ENCODE data around the gene RASAL1.

Gene RASAL1

DNA sequence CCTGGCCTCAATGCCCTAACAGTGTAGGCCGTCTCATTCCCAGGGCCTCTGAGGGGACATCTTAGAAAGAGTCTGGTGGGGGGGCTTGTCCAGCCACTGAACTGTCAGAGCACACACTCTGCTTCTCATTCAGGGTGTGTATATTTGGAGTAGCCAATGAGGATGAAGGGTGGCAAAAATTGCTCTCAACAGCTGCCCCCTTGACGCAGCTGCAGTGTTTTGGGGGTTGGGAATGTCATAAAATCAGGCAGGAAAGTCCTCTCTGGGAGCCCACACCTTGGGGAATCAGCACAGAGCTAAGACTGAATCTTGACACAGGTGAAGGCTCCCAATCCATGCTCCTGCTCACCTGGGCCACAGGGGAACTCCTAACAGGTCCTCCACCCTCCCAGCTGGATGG is 1.5 kb downstream of the RASAL1 start:
- TF ChIP-seq, protein P1, sequence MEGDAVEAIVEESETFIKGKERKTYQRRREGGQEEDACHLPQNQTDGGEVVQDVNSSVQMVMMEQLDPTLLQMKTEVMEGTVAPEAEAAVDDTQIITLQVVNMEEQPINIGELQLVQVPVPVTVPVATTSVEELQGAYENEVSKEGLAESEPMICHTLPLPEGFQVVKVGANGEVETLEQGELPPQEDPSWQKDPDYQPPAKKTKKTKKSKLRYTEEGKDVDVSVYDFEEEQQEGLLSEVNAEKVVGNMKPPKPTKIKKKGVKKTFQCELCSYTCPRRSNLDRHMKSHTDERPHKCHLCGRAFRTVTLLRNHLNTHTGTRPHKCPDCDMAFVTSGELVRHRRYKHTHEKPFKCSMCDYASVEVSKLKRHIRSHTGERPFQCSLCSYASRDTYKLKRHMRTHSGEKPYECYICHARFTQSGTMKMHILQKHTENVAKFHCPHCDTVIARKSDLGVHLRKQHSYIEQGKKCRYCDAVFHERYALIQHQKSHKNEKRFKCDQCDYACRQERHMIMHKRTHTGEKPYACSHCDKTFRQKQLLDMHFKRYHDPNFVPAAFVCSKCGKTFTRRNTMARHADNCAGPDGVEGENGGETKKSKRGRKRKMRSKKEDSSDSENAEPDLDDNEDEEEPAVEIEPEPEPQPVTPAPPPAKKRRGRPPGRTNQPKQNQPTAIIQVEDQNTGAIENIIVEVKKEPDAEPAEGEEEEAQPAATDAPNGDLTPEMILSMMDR (conservative IDR thresholded peaks at IDR 0.05; ENCODE audit: low read depth, low read length): no peak
- no peak overlapping the region for H3K4me2 ChIP-seq
- no peak overlapping the region for H3K4me3 ChIP-seq (IDR thresholded peaks at IDR 0.05; ENCODE audit: insufficient read depth, low read depth, low read length)

DNA sequence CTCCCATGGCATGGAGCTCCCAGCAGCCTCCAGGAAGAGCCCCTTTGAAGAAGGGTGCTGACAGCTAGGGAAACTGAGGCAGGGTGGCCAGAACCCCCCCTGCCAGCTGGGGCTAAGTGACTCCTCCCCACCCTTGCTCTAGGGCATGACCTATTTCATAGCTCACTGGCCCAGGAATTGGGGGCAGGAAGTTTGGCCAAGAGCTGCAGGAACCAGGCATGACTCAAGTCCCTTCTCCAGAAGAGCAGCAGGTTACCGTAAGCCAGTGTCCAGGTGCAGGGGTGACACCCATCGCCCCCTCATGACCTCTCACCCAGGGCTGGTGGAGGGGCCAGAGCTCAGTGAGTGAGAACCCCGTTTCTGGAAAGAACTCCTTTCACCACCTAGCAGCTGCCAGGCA is 1.9 kb downstream of the RASAL1 start:
- Histone ChIP-seq H3K27me3 (ENCODE audit: insufficient read depth, low read depth) (no peaks in the 10 kb centered on the region), H3K27ac (no peak overlapping the region), H3K36me3 (ENCODE audit: insufficient read depth) (no peaks in the 10 kb centered on the region), H3K9ac (no peak overlapping the region), H4K20me1 (ENCODE audit: insufficient read depth) (no peaks in the 10 kb centered on the region), H3K79me2 (ENCODE audit: insufficient read depth, low read depth) (no peaks in the 10 kb centered on the region), H2AFZ (ENCODE audit: low read depth) (no peak overlapping the region), H3K4me1 (ENCODE audit: low read depth, poor library complexity, severe bottlenecking) (peaks cover 14% of the 10 kb centered on the region), H3K4me2 (no peak overlapping the region), H3K4me3 (IDR thresholded peaks at IDR 0.05; ENCODE audit: insufficient read depth, low read depth, low read length) (no peak overlapping the region)
- TF ChIP-seq, protein P1 (conservative IDR thresholded peaks at IDR 0.05; ENCODE audit: low read depth, low read length): no peak

More for the DNA sequence above, 1.5 kb downstream of the RASAL1 start:
- Histone ChIP-seq H3K36me3 (ENCODE audit: insufficient read depth) (no peaks in the 10 kb centered on the region), H2AFZ (ENCODE audit: low read depth) (no peak overlapping the region), H3K27me3 (ENCODE audit: insufficient read depth, low read depth) (no peaks in the 10 kb centered on the region), H3K27ac (no peak overlapping the region), H4K20me1 (ENCODE audit: insufficient read depth) (no peaks in the 10 kb centered on the region), H3K4me1 (ENCODE audit: low read depth, poor library complexity, severe bottlenecking) (peaks cover 14% of the 10 kb centered on the region), H3K9ac (no peak overlapping the region), H3K79me2 (ENCODE audit: insufficient read depth, low read depth) (no peaks in the 10 kb centered on the region)

DNA sequence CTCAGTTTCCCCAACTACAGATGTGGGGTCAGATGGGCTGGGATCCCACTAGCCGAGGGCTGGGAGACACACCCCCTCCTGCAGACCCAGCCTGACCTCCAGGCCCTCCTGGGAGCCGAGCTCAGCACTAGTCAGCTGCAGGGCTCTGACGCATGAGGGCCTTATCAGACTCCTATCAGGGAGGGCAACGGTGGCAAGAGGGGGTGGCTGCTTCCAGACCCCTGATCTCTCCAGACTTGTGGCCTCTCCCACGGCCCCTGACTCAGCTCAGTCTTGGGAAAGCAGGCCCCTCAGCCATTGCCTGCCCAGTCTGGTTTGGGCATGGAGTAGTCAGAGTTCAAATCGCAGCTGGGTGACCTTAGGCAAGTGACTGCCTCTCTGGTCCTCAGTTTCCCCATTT is 2.5 kb downstream of the RASAL1 start:
- H3K4me1 ChIP-seq (ENCODE audit: low read depth, poor library complexity, severe bottlenecking): peaks cover 8% of the 10 kb centered on the region

DNA sequence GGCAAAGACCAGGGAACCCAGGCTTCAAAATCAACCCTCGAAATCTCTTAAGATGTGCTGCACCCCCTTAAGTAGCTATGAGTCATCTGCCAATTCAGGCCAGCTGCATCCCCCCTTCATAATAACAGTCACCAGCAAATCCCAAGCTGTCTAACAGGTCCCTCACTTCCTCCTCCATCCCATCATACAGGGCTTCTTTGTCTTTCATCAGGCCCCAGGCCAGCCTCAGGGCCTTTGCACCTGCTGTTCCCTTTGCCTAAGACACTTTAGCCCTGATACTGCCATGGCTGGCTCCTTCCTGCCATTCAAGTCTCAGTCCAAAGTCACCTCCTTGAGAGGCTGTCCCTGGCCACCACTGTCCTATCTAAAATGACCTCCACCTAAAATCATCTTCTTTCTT is 4.0 kb downstream of the RASAL1 start:
- H3K27me3 ChIP-seq (ENCODE audit: insufficient read depth, low read depth): no peaks in the 10 kb centered on the region
- H3K79me2 ChIP-seq (ENCODE audit: insufficient read depth, low read depth): no peaks in the 10 kb centered on the region
- no peak overlapping the region for H3K4me2 ChIP-seq
- TF ChIP-seq, protein P1 (conservative IDR thresholded peaks at IDR 0.05; ENCODE audit: low read depth, low read length): no peak
- no peak overlapping the region for H3K9ac ChIP-seq
- H3K36me3 ChIP-seq (ENCODE audit: insufficient read depth): no peaks in the 10 kb centered on the region
- no peak overlapping the region for H3K27ac ChIP-seq
- H2AFZ ChIP-seq (ENCODE audit: low read depth): no peak overlapping the region
- H4K20me1 ChIP-seq (ENCODE audit: insufficient read depth): no peaks in the 10 kb centered on the region
- H3K4me3 ChIP-seq (IDR thresholded peaks at IDR 0.05; ENCODE audit: insufficient read depth, low read depth, low read length): no peak overlapping the region
- H3K4me1 ChIP-seq (ENCODE audit: low read depth, poor library complexity, severe bottlenecking): peaks cover 5% of the 10 kb centered on the region

More for the DNA sequence above, 2.5 kb downstream of the RASAL1 start:
- TF ChIP-seq, protein P1 (conservative IDR thresholded peaks at IDR 0.05; ENCODE audit: low read depth, low read length): no peak
- no peaks in the 10 kb centered on the region for H3K27me3 ChIP-seq (ENCODE audit: insufficient read depth, low read depth)
- H3K79me2 ChIP-seq (ENCODE audit: insufficient read depth, low read depth): no peaks in the 10 kb centered on the region
- no peak overlapping the region for H3K4me2 ChIP-seq
- no peaks in the 10 kb centered on the region for H3K36me3 ChIP-seq (ENCODE audit: insufficient read depth)
- no peak overlapping the region for H3K27ac ChIP-seq
- H4K20me1 ChIP-seq (ENCODE audit: insufficient read depth): no peaks in the 10 kb centered on the region
- no peak overlapping the region for H3K9ac ChIP-seq
- no peak overlapping the region for H3K4me3 ChIP-seq (IDR thresholded peaks at IDR 0.05; ENCODE audit: insufficient read depth, low read depth, low read length)
- H2AFZ ChIP-seq (ENCODE audit: low read depth): no peak overlapping the region
